T-helper 9 cell (primary cell): Measurements from ENCODE around the gene CPB1.
"Not testable (repeated sequence)": the region's sequence is repeated elsewhere in the genome, so short reads cannot be mapped to it uniquely, and the experiment has no call there.

Source experiments
- DNase-seq: peaks from one replicate; pipeline ENCODE4 v3.0.0-alpha.2; 2020
- total RNA-seq, 2 donors: gene quantifications; one replicate each; lab custom pipeline; 2026; lab: John Stamatoyannopoulos, UW

The CPB1 gene
- 0 reads per million in 2 donors for total RNA-seq

- DNase-seq: no peak
Observed at GRCh38 chr3:148827585-148827984, at the start of gene CPB1. TSS of gene CPB1 (plus strand) at chr3:148827811. CDS start at chr3:148827824, 13 bp downstream.

GRCh38 chr3:148778926-148779325, 48.7 kb upstream of the CPB1 start:
- DNase-seq: no peak

- not testable (repeated sequence) for DNase-seq
Observed at GRCh38 chr3:148785026-148785425, 42.6 kb upstream of the CPB1 start.

GRCh38 chr3:148786159-148786558, 41.5 kb upstream of the CPB1 start:
- DNase-seq: not testable (repeated sequence)

GRCh38 chr3:148789146-148789545, 38.5 kb upstream of the CPB1 start:
- DNase-seq: no peak

- no peak for DNase-seq
Observed at GRCh38 chr3:148789906-148790305, 37.7 kb upstream of the CPB1 start.

GRCh38 chr3:148790370-148790769, 37.2 kb upstream of the CPB1 start:
- DNase-seq: no peak

- DNase-seq: no peak
Observed at GRCh38 chr3:148790851-148791735, 36.5 kb upstream of the CPB1 start.

GRCh38 chr3:148791920-148792319, 35.7 kb upstream of the CPB1 start:
- DNase-seq: no peak

- DNase-seq: no peak
Observed at GRCh38 chr3:148792516-148792915, 35.1 kb upstream of the CPB1 start.

- DNase-seq: no peak
Observed at GRCh38 chr3:148796799-148797198, 30.8 kb upstream of the CPB1 start.

- DNase-seq: no peak
Observed at GRCh38 chr3:148797795-148798194, 29.8 kb upstream of the CPB1 start.

- no peak for DNase-seq
Observed at GRCh38 chr3:148800414-148800813, 27.2 kb upstream of the CPB1 start.

GRCh38 chr3:148809835-148810234, 17.8 kb upstream of the CPB1 start:
- DNase-seq: no peak

GRCh38 chr3:148815316-148816110, 12.1 kb upstream of the CPB1 start:
- DNase-seq: no peak

GRCh38 chr3:148816427-148816826, 11.2 kb upstream of the CPB1 start:
- DNase-seq: no peak

GRCh38 chr3:148816981-148817525, 10.6 kb upstream of the CPB1 start:
- no peak for DNase-seq

- DNase-seq: no peak
Observed at GRCh38 chr3:148820361-148821245, 7.0 kb upstream of the CPB1 start.

- DNase-seq: no peak
Observed at GRCh38 chr3:148823026-148823425, 4.6 kb upstream of the CPB1 start.

- no peak for DNase-seq
Observed at GRCh38 chr3:148825476-148825875, 2.1 kb upstream of the CPB1 start.

GRCh38 chr3:148828136-148828690, 602 bp downstream of the CPB1 start:
- no peak for DNase-seq

GRCh38 chr3:148829926-148830325, 2.3 kb downstream of the CPB1 start:
- no peak for DNase-seq
